ENCODE results near the gene PUM1.
"Not testable (repeated sequence)": the region's sequence is repeated elsewhere in the genome, so short reads cannot be mapped to it uniquely, and the experiment has no call there.

Gene PUM1

GRCh38 chr1:31064111-31064717 is 1.3 kb downstream of the PUM1 start:
- 0 to 4% methylated on average over 5 to 7 of the region's 8 CpGs for WGBS, 2 experiments
- no peaks in the 10 kb centered on the region for H3K27me3 ChIP-seq (ENCODE audit: control insufficient read depth, insufficient read depth, low read length, poor library complexity, severe bottlenecking)
- H3K4me3 ChIP-seq (ENCODE audit: insufficient read depth, low read depth, low read length), result peak overlapping the region; percentile 75
- peaks cover 2% of the 10 kb centered on the region for H3K4me1 ChIP-seq (ENCODE audit: control insufficient read depth, insufficient read depth, low read length)
- H3K36me3 ChIP-seq (ENCODE audit: control insufficient read depth, insufficient read depth, low read length), result peaks cover under 1% of the 10 kb centered on the region
- no peaks in the 10 kb centered on the region for H3K9me3 ChIP-seq (ENCODE audit: control insufficient read depth, low read length)
- H3K27ac ChIP-seq (ENCODE audit: insufficient read depth, low read depth, low read length, poor library complexity, severe bottlenecking), result peak overlapping the region; percentile 100

GRCh38 chr1:31063631-31064030 is 1.9 kb downstream of the PUM1 start:
- no peak overlapping the region for H3K27ac ChIP-seq (ENCODE audit: insufficient read depth, low read depth, low read length, poor library complexity, severe bottlenecking)
- no peaks in the 10 kb centered on the region for H3K27me3 ChIP-seq (ENCODE audit: control insufficient read depth, insufficient read depth, low read length, poor library complexity, severe bottlenecking)
- peaks cover 7% of the 10 kb centered on the region for H3K36me3 ChIP-seq (ENCODE audit: control insufficient read depth, insufficient read depth, low read length)
- H3K9me3 ChIP-seq (ENCODE audit: control insufficient read depth, low read length), result no peaks in the 10 kb centered on the region
- WGBS, 2 experiments, result 8 to 10% methylated on average over 2 to 4 of the region's 4 CpGs
- peaks cover 2% of the 10 kb centered on the region for H3K4me1 ChIP-seq (ENCODE audit: control insufficient read depth, insufficient read depth, low read length)
- peak overlapping the region; percentile 75 for H3K4me3 ChIP-seq (ENCODE audit: insufficient read depth, low read depth, low read length)

GRCh38 chr1:31062867-31063380 is 2.6 kb downstream of the PUM1 start:
- Histone ChIP-seq H3K27me3 (ENCODE audit: control insufficient read depth, insufficient read depth, low read length, poor library complexity, severe bottlenecking) (no peaks in the 10 kb centered on the region), H3K27ac (ENCODE audit: insufficient read depth, low read depth, low read length, poor library complexity, severe bottlenecking) (no peak overlapping the region), H3K36me3 (ENCODE audit: control insufficient read depth, insufficient read depth, low read length) (peaks cover 10% of the 10 kb centered on the region), H3K4me3 (ENCODE audit: insufficient read depth, low read depth, low read length) (peak overlapping the region; percentile 75), H3K4me1 (ENCODE audit: control insufficient read depth, insufficient read depth, low read length) (peaks cover 2% of the 10 kb centered on the region), H3K9me3 (ENCODE audit: control insufficient read depth, low read length) (no peaks in the 10 kb centered on the region)
- 88 to 94% methylated on average over 3 to 4 of the region's 4 CpGs for WGBS, 2 experiments

GRCh38 chr1:31062162-31062866 is 3.2 kb downstream of the PUM1 start:
- H3K4me1 ChIP-seq (ENCODE audit: control insufficient read depth, insufficient read depth, low read length); H3K27me3 ChIP-seq (ENCODE audit: control insufficient read depth, insufficient read depth, low read length, poor library complexity, severe bottlenecking); H3K27ac ChIP-seq (ENCODE audit: insufficient read depth, low read depth, low read length, poor library complexity, severe bottlenecking); H3K9me3 ChIP-seq (ENCODE audit: control insufficient read depth, low read length): not testable (repeated sequence)
- peaks cover 15% of the 10 kb centered on the region for H3K36me3 ChIP-seq (ENCODE audit: control insufficient read depth, insufficient read depth, low read length)
- 80% methylated on average over 14 of the region's 14 CpGs for WGBS, 2 experiments
- H3K4me3 ChIP-seq (ENCODE audit: insufficient read depth, low read depth, low read length), result peak overlapping the region; percentile 75

- peaks cover 2% of the 10 kb centered on the region for H3K4me1 ChIP-seq (ENCODE audit: control insufficient read depth, insufficient read depth, low read length)
- no peaks in the 10 kb centered on the region for H3K27me3 ChIP-seq (ENCODE audit: control insufficient read depth, insufficient read depth, low read length, poor library complexity, severe bottlenecking)
- no peaks in the 10 kb centered on the region for H3K9me3 ChIP-seq (ENCODE audit: control insufficient read depth, low read length)
- H3K27ac ChIP-seq (ENCODE audit: insufficient read depth, low read depth, low read length, poor library complexity, severe bottlenecking), result no peak overlapping the region
- H3K36me3 ChIP-seq (ENCODE audit: control insufficient read depth, insufficient read depth, low read length), result peaks cover 36% of the 10 kb centered on the region
- H3K4me3 ChIP-seq (ENCODE audit: insufficient read depth, low read depth, low read length), result no peak overlapping the region
- 97 to 98% methylated on average over 4 of the region's 4 CpGs for WGBS, 2 experiments
These were observed 7.5 kb downstream of the PUM1 start for GRCh38 chr1:31058012-31058411.

GRCh38 chr1:31055953-31056352 is 9.6 kb downstream of the PUM1 start:
- Histone ChIP-seq H3K9me3 (ENCODE audit: control insufficient read depth, low read length) (no peaks in the 10 kb centered on the region), H3K36me3 (ENCODE audit: control insufficient read depth, insufficient read depth, low read length) (peaks cover 36% of the 10 kb centered on the region), H3K4me3 (ENCODE audit: insufficient read depth, low read depth, low read length) (no peak overlapping the region), H3K27me3 (ENCODE audit: control insufficient read depth, insufficient read depth, low read length, poor library complexity, severe bottlenecking) (no peaks in the 10 kb centered on the region), H3K4me1 (ENCODE audit: control insufficient read depth, insufficient read depth, low read length) (peaks cover 2% of the 10 kb centered on the region), H3K27ac (ENCODE audit: insufficient read depth, low read depth, low read length, poor library complexity, severe bottlenecking) (no peak overlapping the region)
- WGBS, 2 experiments, result 95 to 100% methylated on average over 1 of the region's 1 CpG

- Histone ChIP-seq H3K36me3 (ENCODE audit: control insufficient read depth, insufficient read depth, low read length) (peaks cover 36% of the 10 kb centered on the region), H3K27ac (ENCODE audit: insufficient read depth, low read depth, low read length, poor library complexity, severe bottlenecking) (no peak overlapping the region), H3K4me1 (ENCODE audit: control insufficient read depth, insufficient read depth, low read length) (peaks cover 2% of the 10 kb centered on the region), H3K4me3 (ENCODE audit: insufficient read depth, low read depth, low read length) (no peak overlapping the region), H3K9me3 (ENCODE audit: control insufficient read depth, low read length) (no peaks in the 10 kb centered on the region), H3K27me3 (ENCODE audit: control insufficient read depth, insufficient read depth, low read length, poor library complexity, severe bottlenecking) (no peaks in the 10 kb centered on the region)
- WGBS, 2 experiments, result 90 to 94% methylated on average over 3 of the region's 3 CpGs
These were observed 10.0 kb downstream of the PUM1 start for GRCh38 chr1:31055501-31055900.

GRCh38 chr1:31054958-31055481 is 10.5 kb downstream of the PUM1 start:
- WGBS, 2 experiments, result 92 to 96% methylated on average over 5 of the region's 5 CpGs
- no peaks in the 10 kb centered on the region for H3K27me3 ChIP-seq (ENCODE audit: control insufficient read depth, insufficient read depth, low read length, poor library complexity, severe bottlenecking)
- H3K27ac ChIP-seq (ENCODE audit: insufficient read depth, low read depth, low read length, poor library complexity, severe bottlenecking), result no peak overlapping the region
- H3K4me3 ChIP-seq (ENCODE audit: insufficient read depth, low read depth, low read length), result no peak overlapping the region
- no peaks in the 10 kb centered on the region for H3K9me3 ChIP-seq (ENCODE audit: control insufficient read depth, low read length)
- H3K36me3 ChIP-seq (ENCODE audit: control insufficient read depth, insufficient read depth, low read length), result peaks cover 36% of the 10 kb centered on the region
- peaks cover 2% of the 10 kb centered on the region for H3K4me1 ChIP-seq (ENCODE audit: control insufficient read depth, insufficient read depth, low read length)

GRCh38 chr1:31054349-31054748 is 11.2 kb downstream of the PUM1 start:
- WGBS, 2 experiments, result 92 to 98% methylated on average over 3 of the region's 3 CpGs
- Histone ChIP-seq H3K36me3 (ENCODE audit: control insufficient read depth, insufficient read depth, low read length) (peaks cover 36% of the 10 kb centered on the region), H3K4me3 (ENCODE audit: insufficient read depth, low read depth, low read length) (no peak overlapping the region)

GRCh38 chr1:31052613-31053012 is 12.9 kb downstream of the PUM1 start:
- WGBS, 2 experiments, result 94 to 95% methylated on average over 14 of the region's 14 CpGs
- H3K36me3 ChIP-seq (ENCODE audit: control insufficient read depth, insufficient read depth, low read length), result peaks cover 23% of the 10 kb centered on the region
- H3K4me1 ChIP-seq (ENCODE audit: control insufficient read depth, insufficient read depth, low read length), result not testable (repeated sequence)

More at GRCh38 chr1:31054349-31054748, 11.2 kb downstream of the PUM1 start:
- H3K27ac ChIP-seq (ENCODE audit: insufficient read depth, low read depth, low read length, poor library complexity, severe bottlenecking), result no peak overlapping the region
- no peaks in the 10 kb centered on the region for H3K9me3 ChIP-seq (ENCODE audit: control insufficient read depth, low read length)
- peaks cover under 1% of the 10 kb centered on the region for H3K4me1 ChIP-seq (ENCODE audit: control insufficient read depth, insufficient read depth, low read length)
- H3K27me3 ChIP-seq (ENCODE audit: control insufficient read depth, insufficient read depth, low read length, poor library complexity, severe bottlenecking), result no peaks in the 10 kb centered on the region

More at GRCh38 chr1:31052613-31053012, 12.9 kb downstream of the PUM1 start:
- H3K27ac ChIP-seq (ENCODE audit: insufficient read depth, low read depth, low read length, poor library complexity, severe bottlenecking); H3K4me3 ChIP-seq (ENCODE audit: insufficient read depth, low read depth, low read length); H3K27me3 ChIP-seq (ENCODE audit: control insufficient read depth, insufficient read depth, low read length, poor library complexity, severe bottlenecking); H3K9me3 ChIP-seq (ENCODE audit: control insufficient read depth, low read length): not testable (repeated sequence)

Data from ectodermal cell (in vitro differentiated cells).